GM12878 (cell line): ENCODE measurements around the gene SOX5. TPM values are rescaled to one million over a fixed set of nuclear protein-coding genes. Genes with fewer than 3 reads are reported as not detected.

ENCODE experiments used
- ATAC-seq: fragments of 200-7000 bp; cut with Tn5 transposase; 3 replicates; pipeline ENCODE4 v1.9.1; 2020; ENCODE audit warnings: mild to moderate bottlenecking, moderate library complexity
- BruUV-seq: library from RNA; stranded (reverse); fragments of 400-500 nt; replicated peaks from 2 replicates; lab custom pipeline; 2021; lab: Mats Ljungman, UMichigan
- CTCF ChIA-PET: fragments of 300-600 bp; sonication (Branson Sonifier 250); formaldehyde crosslinking; extraction: SDS; loops from one replicate; lab custom pipeline; 2021; ENCODE audit warnings: inconsistent platforms; lab: Yijun Ruan, JAX
- POLR2A ChIA-PET: fragments of 350-600 bp; formaldehyde crosslinking; extraction: SDS; loops from one replicate; lab custom pipeline; 2021; ENCODE audit warnings: inconsistent platforms; lab: Charles Lee
- RAD21 ChIA-PET: fragments of 300-600 bp; sonication (Branson Sonifier 250); formaldehyde crosslinking; loops from one replicate; lab custom pipeline; 2023; ENCODE audit warnings: antibody characterized with exemption; ENCODE audit not compliant: unreplicated experiment; lab: Charles Lee
- SMC1A ChIA-PET: fragments of 300-600 bp; sonication (Branson Sonifier 250); formaldehyde crosslinking; loops from one replicate; lab custom pipeline; 2023; ENCODE audit not compliant: unreplicated experiment, uncharacterized antibody; lab: Charles Lee
- DNase-seq: peaks from one replicate; pipeline ENCODE4 v3.0.0-alpha.2; 2011; ENCODE audit warnings: low read depth, low spot score
- FAIRE-seq: peaks from 3 replicates; lab custom pipeline; 2011; peaks lifted over from hg19 to GRCh38; lab: Jason Lieb, UNC
- H2AFZ ChIP-seq: 2 replicates; pipeline ENCODE4 v1.6.0; 2011; ENCODE audit warnings: low read depth, low read length, control low read depth; ENCODE audit not compliant: control insufficient read depth
- H3K27ac ChIP-seq: 2 replicates; pipeline ENCODE4 v1.5.1; 2011; ENCODE audit warnings: control low read depth; ENCODE audit not compliant: control insufficient read depth, insufficient read depth
- H3K27me3 ChIP-seq, 2 experiments: replicated peaks in 1 of 2; 2 replicates each; pipeline versions ENCODE4 v1.6.0 to v1.6.1; 2011; ENCODE audit warnings: low read length in 1 of 2; ENCODE audit not compliant: control insufficient read depth in 2 of 2, insufficient read depth in 2 of 2
- H3K36me3 ChIP-seq, 2 experiments: 2 replicates each; pipeline ENCODE4 v1.5.1; 2011; ENCODE audit warnings: low read length in 1 of 2; ENCODE audit not compliant: control insufficient read depth in 2 of 2, insufficient read depth in 2 of 2
- H3K4me1 ChIP-seq: 2 replicates; pipeline ENCODE4 v1.6.1; 2011; ENCODE audit warnings: mild to moderate bottlenecking, low read length, moderate library complexity, mixed read lengths; ENCODE audit not compliant: control insufficient read depth, insufficient read depth
- H3K4me2 ChIP-seq: 2 replicates; pipeline ENCODE4 v1.6.0; 2011; ENCODE audit warnings: control low read depth; ENCODE audit not compliant: control insufficient read depth, insufficient read depth
- H3K4me3 ChIP-seq: fragments of 200-600 bp; sonication (generic); 2 replicates; pipeline ENCODE4 v1.5.1; 2016
- H3K79me2 ChIP-seq: 2 replicates; pipeline ENCODE4 v1.6.0; 2011; ENCODE audit warnings: low read length; ENCODE audit not compliant: control insufficient read depth, insufficient read depth
- H3K9ac ChIP-seq: 2 replicates; pipeline ENCODE4 v1.8.0; 2011; ENCODE audit warnings: low read length, control low read depth, mixed read lengths; ENCODE audit not compliant: control insufficient read depth, insufficient read depth
- H3K9me3 ChIP-seq: replicated peaks from 3 replicates; pipeline ENCODE4 v1.5.1; 2011; ENCODE audit warnings: mild to moderate bottlenecking, low read length; ENCODE audit not compliant: control insufficient read depth, insufficient read depth
- H4K20me1 ChIP-seq: 2 replicates; pipeline ENCODE4 v1.6.0; 2011; ENCODE audit not compliant: control insufficient read depth, insufficient read depth
- BCL11A ChIP-seq: IDR thresholded peaks from 2 replicates; pipeline ENCODE4 v1.6.1; 2011; ENCODE audit warnings: low read depth, low read length
- BRCA1 ChIP-seq: IDR thresholded peaks from 2 replicates; pipeline ENCODE4 v1.6.1; 2011; ENCODE audit warnings: low read depth, low read length, improper control_type of control experiment
- E4F1 ChIP-seq: fragments of 450-650 bp; IDR thresholded peaks from 2 replicates; pipeline ENCODE4 v1.6.1; 2018; ENCODE audit warnings: borderline replicate concordance, mild to moderate bottlenecking; ENCODE audit not compliant: partially characterized antibody
- GABPA ChIP-seq: IDR thresholded peaks from 2 replicates; pipeline ENCODE4 v1.6.1; 2014; ENCODE audit warnings: antibody characterized with exemption, low read depth, mild to moderate bottlenecking, inconsistent platforms
- LARP7 ChIP-seq: fragments of 450-650 bp; IDR thresholded peaks from 2 replicates; pipeline ENCODE4 v1.6.1; 2017; ENCODE audit warnings: mild to moderate bottlenecking
- NFIC ChIP-seq: IDR thresholded peaks from 2 replicates; pipeline ENCODE4 v1.6.1; 2012; ENCODE audit warnings: low read depth, mild to moderate bottlenecking, inconsistent platforms, low read length, moderate library complexity
- SMAD1 ChIP-seq: fragments of 450-650 bp; IDR thresholded peaks from 2 replicates; pipeline ENCODE4 v1.6.1; 2018; ENCODE audit warnings: mild to moderate bottlenecking, low read depth; ENCODE audit not compliant: partially characterized antibody
- SPI1 ChIP-seq: IDR thresholded peaks from 2 replicates; pipeline ENCODE4 v1.6.1; 2011; ENCODE audit warnings: low read depth, mild to moderate bottlenecking, low read length, moderate library complexity, borderline replicate concordance; ENCODE audit not compliant: insufficient read depth
- ZNF207 ChIP-seq: fragments of 450-650 bp; IDR thresholded peaks from 2 replicates; pipeline ENCODE4 v1.6.1; 2014; ENCODE audit warnings: antibody characterized with exemption, mild to moderate bottlenecking, borderline replicate concordance
- WGBS: methylation state at CpG from one replicate; pipeline ENCODE4 v1.1.6; 2016; ENCODE audit warnings: low lambda C conversion rate; ENCODE audit not compliant: insufficient replicate concordance, insufficient coverage; ENCODE audit errors: missing lambda C conversion rate; 5-methylcytosine and 5-hydroxymethylcytosine counted together
- in situ Hi-C: fragments of 300-500 bp; cut with MboI; formaldehyde crosslinking; loops from 9 replicates; pipeline ENCODE4 v1.14.3; 2018; ENCODE audit warnings: mixed read lengths
- intact Hi-C: fragments of 100-400 bp; cut with micrococcal nuclease; formaldehyde crosslinking; loops from one replicate; pipeline ENCODE4 v1.14.2; 2022; ENCODE audit not compliant: unreplicated experiment
- polyA plus RNA-seq, 11 experiments: library from polyadenylated mRNA; depleted of rRNA in 4 of 11; unstranded in 6 of 11; stranded (reverse) in 5 of 11; fragments of >200 nt; fragmentation: Nextera tagmentation in 4 of 11; fragmentation: Illumina TruSeq in 1 of 11; extraction: Ambion mirVana in 4 of 11; extraction: Trizol in 1 of 11; gene quantifications; 1 replicate in 1 of 11; 2 replicates in 10 of 11; pipeline versions ENCODE4 v1.2.1 to v1.2.3, GENCODE V29; 2011 to 2016; ENCODE audit warnings: inconsistent platforms in 2 of 11, missing spikeins in 2 of 11, low read depth in 1 of 11
- total RNA-seq, 4 experiments: library from RNA; depleted of rRNA in 3 of 4; stranded (reverse); fragments of >200 nt in 3 of 4; fragmentation: Illumina TruSeq in 1 of 4; extraction: Trizol in 1 of 4; gene quantifications; 2 replicates each; pipeline versions ENCODE4 v1.2.1 to v1.2.3, GENCODE V29; 2013 to 2021

SOX5 gene
- total and polyA plus RNA-seq, 10 of the 15 experiments (the other 5 are each of a cell fraction or from before 2014, with no cell fraction given): 0.08 to 1.0 (median 0.24) TPM

GRCh38 chr12:23502259-23502658, 447.2 kb downstream of the SOX5 start:
- ATAC-seq: no peak
- WGBS: 28% methylated on average over 3 of the region's 3 CpGs
- no TSS peak for BruUV-seq
- TF ChIP-seq BRCA1 (no peak), BCL11A (no peak), NFIC (no peak), SMAD1 (no peak), ZNF207 (no peak), SPI1 (no peak), E4F1 (no peak), LARP7 (no peak), GABPA (no peak)
- TF ChIP-seq, all 136 proteins: peak for 0
- Histone ChIP-seq H3K9ac (no peak overlapping the region), H2AFZ (no peak overlapping the region), H3K4me3 (no peak overlapping the region), H4K20me1 (no peaks in the 10 kb centered on the region), H3K4me1 (no peaks in the 10 kb centered on the region), H3K27me3 (no peaks in the 10 kb centered on the region), H3K9me3 (no peaks in the 10 kb centered on the region), H3K27ac (no peak overlapping the region), H3K79me2 (no peaks in the 10 kb centered on the region), H3K4me2 (no peak overlapping the region), H3K36me3 (no peaks in the 10 kb centered on the region)
- ChIA-PET POLR2A (no interaction called here), CTCF (no interaction called here), RAD21 (no interaction called here), SMC1A (interaction anchor here (0.6 kb wide), 1 partner anchor 136 kb away, joined by 3 read pairs; no protein-coding TSS in a partner anchor)
- FAIRE-seq: no peak
- in situ Hi-C loops (no loop called here), intact Hi-C loops (no loop called here)
- DNase-seq: no peak
